Head of caudate nucleus (tissue), 42 donors: ENCODE data around the gene ZNF296.

ENCODE experiments used
- DNase-seq, 42 donors: peaks; one replicate each; pipeline versions ENCODE4 v3.0.0 to v3.0.0-alpha.2; 2020 to 2021; ENCODE audit warnings: mixed read lengths in 7 of 42
- intact Hi-C: fragments of 100-400 bp; cut with DNase I; formaldehyde crosslinking; loops from one replicate; pipeline ENCODE4 v1.15.0; 2022

Gene ZNF296

GRCh38 chr19:45040059-45040771, 36.1 kb downstream of the ZNF296 start:
- intact Hi-C loops: no loop called here
- DNase-seq: no peak

GRCh38 chr19:45038931-45039893, 37.1 kb downstream of the ZNF296 start, which contains the start of gene CLASRP:
Gene CLASRP, plus strand, starts transcription at chr19:45039045. Its CDS starts 1,168 bp downstream, at chr19:45040213.
- DNase-seq: peak; percentile 74 to 97 (median 93)
- intact Hi-C loops: loop anchor here (5.0 kb wide), 1 partner anchor 138 kb away; the partner anchor contains the start of genes BLOC1S3 and TRAPPC6A

GRCh38 chr19:45037393-45038169, 38.7 kb downstream of the ZNF296 start:
- DNase-seq: no peak
- intact Hi-C loops: loop anchor here (5.0 kb wide), 1 partner anchor 140 kb away; the partner anchor contains the start of genes BLOC1S3 and TRAPPC6A

- intact Hi-C loops: loop anchor here (5.0 kb wide), 1 partner anchor 142 kb away; the partner anchor contains the start of genes BLOC1S3 and TRAPPC6A
- DNase-seq: no peak
Observed at GRCh38 chr19:45035755-45036154, 40.5 kb downstream of the ZNF296 start.

- DNase-seq: no peak
- intact Hi-C loops: no loop called here
Observed at GRCh38 chr19:45032421-45032820, 43.9 kb downstream of the ZNF296 start.

- no peak for DNase-seq
- intact Hi-C loops: no loop called here
Observed at GRCh38 chr19:45030825-45031224, 45.5 kb downstream of the ZNF296 start.

- intact Hi-C loops: no loop called here
Observed at GRCh38 chr19:45027371-45027770, 48.9 kb downstream of the ZNF296 start.

GRCh38 chr19:45025264-45025663, 51.0 kb downstream of the ZNF296 start:
- intact Hi-C loops: no loop called here
- no peak for DNase-seq

More at GRCh38 chr19:45027371-45027770, 48.9 kb downstream of the ZNF296 start:
- DNase-seq: no peak

- DNase-seq: no peak
- intact Hi-C loops: no loop called here
Observed at GRCh38 chr19:45023048-45023447, 53.2 kb downstream of the ZNF296 start.

GRCh38 chr19:45021971-45022370, 54.3 kb downstream of the ZNF296 start:
- intact Hi-C loops: no loop called here
- no peak for DNase-seq
